ENCODE data around the gene GTF3C1.

The GTF3C1 gene

DNA sequence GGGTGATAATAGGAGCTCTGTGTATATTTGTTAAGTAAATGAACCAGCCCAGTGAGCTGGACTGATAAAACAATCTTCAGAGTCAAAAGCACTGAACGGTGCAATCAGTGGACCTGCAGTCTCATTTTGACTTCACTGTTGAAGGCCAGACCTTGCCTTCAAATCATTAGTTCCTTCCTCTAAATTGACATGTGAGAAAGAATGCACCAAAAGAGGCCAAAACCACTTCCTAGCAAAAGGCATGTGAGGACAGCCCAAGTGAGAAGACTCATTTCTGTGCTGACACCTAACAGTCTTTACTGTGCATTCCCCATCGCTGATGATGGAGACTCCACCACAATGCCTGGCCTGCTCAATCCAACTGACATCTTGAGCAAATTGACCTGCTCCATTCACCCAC is 10.6 kb downstream of the GTF3C1 start:
- Histone ChIP-seq H3K27me3 (ENCODE audit: low read depth, low read length) (no peaks in the 10 kb centered on the region), H3K27ac (ENCODE audit: low read length) (no peak overlapping the region), H3K9me3 (ENCODE audit: control insufficient read depth in 1 of 2, low read length in 2 of 2) (no peaks in the 10 kb centered on the region), H3K4me3 (ENCODE audit: low read depth in 1 of 2, low read length in 2 of 2) (no peak overlapping the region), H3K4me1 (ENCODE audit: control insufficient read depth in 1 of 2, insufficient read depth in 2 of 2, low read length in 2 of 2) (no peaks in the 10 kb centered on the region), H3K36me3 (ENCODE audit: control insufficient read depth in 1 of 2, insufficient read depth in 2 of 2, low read length in 2 of 2) (peaks cover 64 to 86% of the 10 kb centered on the region in 2 donors)

GRCh38 chr16:27538528-27538927 is 11.2 kb downstream of the GTF3C1 start:
- Histone ChIP-seq H3K9me3 (ENCODE audit: control insufficient read depth in 1 of 2, low read length in 2 of 2) (no peaks in the 10 kb centered on the region), H3K27ac (ENCODE audit: low read length) (no peak overlapping the region), H3K36me3 (ENCODE audit: control insufficient read depth in 1 of 2, insufficient read depth in 2 of 2, low read length in 2 of 2) (peaks cover 61 to 86% of the 10 kb centered on the region in 2 donors), H3K4me1 (ENCODE audit: control insufficient read depth in 1 of 2, insufficient read depth in 2 of 2, low read length in 2 of 2) (no peaks in the 10 kb centered on the region), H3K27me3 (ENCODE audit: low read depth, low read length) (no peaks in the 10 kb centered on the region), H3K4me3 (ENCODE audit: low read depth in 1 of 2, low read length in 2 of 2) (no peak overlapping the region)

GRCh38 chr16:27534256-27534655 is 15.5 kb downstream of the GTF3C1 start:
- H3K27me3 ChIP-seq (ENCODE audit: low read depth, low read length), result no peaks in the 10 kb centered on the region
- no peak overlapping the region for H3K27ac ChIP-seq (ENCODE audit: low read length)
- no peak overlapping the region for H3K4me3 ChIP-seq (ENCODE audit: low read depth in 1 of 2, low read length in 2 of 2)
- no peaks in the 10 kb centered on the region for H3K9me3 ChIP-seq (ENCODE audit: control insufficient read depth in 1 of 2, low read length in 2 of 2)
- H3K36me3 ChIP-seq (ENCODE audit: control insufficient read depth in 1 of 2, insufficient read depth in 2 of 2, low read length in 2 of 2), result peaks cover 67 to 86% of the 10 kb centered on the region in 2 donors
- H3K4me1 ChIP-seq (ENCODE audit: control insufficient read depth in 1 of 2, insufficient read depth in 2 of 2, low read length in 2 of 2), result no peaks in the 10 kb centered on the region

DNA sequence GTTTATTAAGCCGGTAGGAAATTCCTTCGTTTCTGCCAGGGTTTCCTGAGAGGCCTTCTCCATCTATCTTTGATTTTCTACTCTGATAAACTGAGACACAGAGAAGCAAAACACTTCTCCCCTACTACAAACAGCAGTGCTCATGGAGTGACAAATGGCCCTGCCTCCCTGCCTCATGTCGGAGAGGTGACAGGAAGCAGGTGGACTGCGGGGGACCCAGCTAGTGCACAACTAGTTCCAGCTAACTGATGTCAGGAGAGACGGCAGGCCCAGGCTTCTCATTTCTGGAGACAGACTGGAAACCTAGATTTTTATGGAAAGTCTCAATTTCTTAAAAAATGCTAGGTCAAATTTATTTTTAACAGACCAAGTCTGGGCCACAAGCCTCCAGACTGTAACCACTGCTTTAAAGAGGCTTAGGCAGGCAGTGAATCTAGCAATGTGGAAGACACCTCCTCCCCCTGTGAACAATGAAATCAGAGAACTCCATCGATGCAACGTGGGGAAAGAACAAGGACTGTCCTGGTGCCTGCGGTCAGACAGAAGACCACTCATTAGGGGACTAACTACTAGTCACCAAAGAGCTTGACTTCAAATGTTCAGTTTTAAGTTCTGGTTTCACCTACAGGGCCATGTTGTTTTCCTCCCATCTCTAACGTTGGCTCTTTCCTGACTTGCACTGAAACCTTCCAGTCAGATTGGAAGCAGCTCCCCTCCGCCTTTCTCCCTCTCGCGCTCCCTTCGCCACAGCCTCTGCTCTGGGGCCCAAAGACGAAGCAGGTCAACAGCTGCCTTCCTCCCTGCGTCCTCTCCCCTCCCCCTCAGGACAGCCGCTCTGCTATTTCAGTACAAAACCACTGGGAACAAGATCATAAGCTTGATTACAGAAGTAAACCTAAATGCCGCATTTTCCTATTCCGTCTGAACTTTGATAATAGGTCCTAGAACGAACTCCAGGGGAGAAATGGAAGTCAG is 17.6 kb downstream of the GTF3C1 start:
- H3K4me1 ChIP-seq (ENCODE audit: control insufficient read depth in 1 of 2, insufficient read depth in 2 of 2, low read length in 2 of 2), result no peaks in the 10 kb centered on the region
- H3K27me3 ChIP-seq (ENCODE audit: low read depth, low read length), result no peaks in the 10 kb centered on the region
- H3K36me3 ChIP-seq (ENCODE audit: control insufficient read depth in 1 of 2, insufficient read depth in 2 of 2, low read length in 2 of 2), result peaks cover 65 to 94% of the 10 kb centered on the region in 2 donors
- no peak overlapping the region for H3K27ac ChIP-seq (ENCODE audit: low read length)
- no peak overlapping the region for H3K4me3 ChIP-seq (ENCODE audit: low read depth in 1 of 2, low read length in 2 of 2)
- H3K9me3 ChIP-seq (ENCODE audit: control insufficient read depth in 1 of 2, low read length in 2 of 2), result no peaks in the 10 kb centered on the region

DNA sequence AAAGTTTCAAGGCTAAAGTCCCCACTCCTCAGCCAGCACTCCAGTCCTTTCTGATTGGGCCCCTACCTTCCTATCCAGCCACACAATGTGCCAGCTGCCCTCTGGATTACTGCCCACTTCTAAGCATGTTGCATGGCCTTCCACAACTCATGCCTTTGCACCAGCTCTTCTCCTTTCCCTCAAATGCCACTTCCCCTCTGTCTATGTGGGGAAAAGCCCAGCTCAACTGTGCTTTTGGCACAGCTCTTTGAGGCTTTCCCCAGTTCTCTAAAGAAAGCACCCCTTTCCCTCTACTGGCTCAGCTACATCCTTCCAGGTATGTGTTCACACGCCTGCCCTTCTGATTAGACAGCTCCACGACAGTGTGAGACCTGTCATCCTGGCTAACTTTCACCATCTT is 18.5 kb downstream of the GTF3C1 start:
- no peaks in the 10 kb centered on the region for H3K27me3 ChIP-seq (ENCODE audit: low read depth, low read length)
- no peaks in the 10 kb centered on the region for H3K9me3 ChIP-seq (ENCODE audit: control insufficient read depth in 1 of 2, low read length in 2 of 2)
- no peak overlapping the region for H3K4me3 ChIP-seq (ENCODE audit: low read depth in 1 of 2, low read length in 2 of 2)
- peaks cover 57 to 94% of the 10 kb centered on the region in 2 donors for H3K36me3 ChIP-seq (ENCODE audit: control insufficient read depth in 1 of 2, insufficient read depth in 2 of 2, low read length in 2 of 2)
- H3K27ac ChIP-seq (ENCODE audit: low read length), result no peak overlapping the region
- H3K4me1 ChIP-seq (ENCODE audit: control insufficient read depth in 1 of 2, insufficient read depth in 2 of 2, low read length in 2 of 2), result peaks cover 0 to 3% of the 10 kb centered on the region in 2 donors

DNA sequence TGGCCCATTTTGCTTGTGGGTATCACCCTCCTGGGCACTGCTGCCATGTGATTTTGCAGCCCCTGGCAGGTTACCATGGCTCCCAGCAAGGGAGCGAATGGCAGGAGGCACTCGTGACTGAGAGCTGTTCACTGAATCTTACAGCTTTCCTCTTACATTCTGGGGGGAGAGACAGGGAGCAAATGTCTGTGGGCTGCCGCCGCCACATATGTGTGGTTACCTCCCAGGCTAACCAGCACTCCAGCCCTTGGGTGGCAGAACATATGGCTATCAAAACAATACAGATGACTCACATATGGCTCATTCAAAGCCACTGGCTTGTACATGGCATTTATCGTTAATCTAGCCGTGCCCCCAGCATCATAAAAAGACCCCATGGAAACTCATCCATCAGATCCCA is 19.8 kb downstream of the GTF3C1 start:
- Histone ChIP-seq H3K4me1 (ENCODE audit: control insufficient read depth in 1 of 2, insufficient read depth in 2 of 2, low read length in 2 of 2) (peaks cover 0 to 3% of the 10 kb centered on the region in 2 donors), H3K4me3 (ENCODE audit: low read depth in 1 of 2, low read length in 2 of 2) (no peak overlapping the region), H3K27ac (ENCODE audit: low read length) (no peak overlapping the region), H3K36me3 (ENCODE audit: control insufficient read depth in 1 of 2, insufficient read depth in 2 of 2, low read length in 2 of 2) (peaks cover 69 to 96% of the 10 kb centered on the region in 2 donors), H3K27me3 (ENCODE audit: low read depth, low read length) (no peaks in the 10 kb centered on the region), H3K9me3 (ENCODE audit: control insufficient read depth in 1 of 2, low read length in 2 of 2) (peaks cover 0 to 7% of the 10 kb centered on the region in 2 donors)

- no peak overlapping the region for H3K4me3 ChIP-seq (ENCODE audit: low read depth in 1 of 2, low read length in 2 of 2)
- H3K27me3 ChIP-seq (ENCODE audit: low read depth, low read length), result no peaks in the 10 kb centered on the region
- peaks cover 0 to 7% of the 10 kb centered on the region in 2 donors for H3K9me3 ChIP-seq (ENCODE audit: control insufficient read depth in 1 of 2, low read length in 2 of 2)
- no peak overlapping the region for H3K27ac ChIP-seq (ENCODE audit: low read length)
- peaks cover 0 to 3% of the 10 kb centered on the region in 2 donors for H3K4me1 ChIP-seq (ENCODE audit: control insufficient read depth in 1 of 2, insufficient read depth in 2 of 2, low read length in 2 of 2)
- H3K36me3 ChIP-seq (ENCODE audit: control insufficient read depth in 1 of 2, insufficient read depth in 2 of 2, low read length in 2 of 2), result peaks cover 74 to 97% of the 10 kb centered on the region in 2 donors
These were observed 21.4 kb downstream of the GTF3C1 start for GRCh38 chr16:27528294-27528693.

GRCh38 chr16:27526180-27526579 is 23.5 kb downstream of the GTF3C1 start:
- H3K4me1 ChIP-seq (ENCODE audit: control insufficient read depth in 1 of 2, insufficient read depth in 2 of 2, low read length in 2 of 2), result peaks cover 0 to 7% of the 10 kb centered on the region in 2 donors
- H3K4me3 ChIP-seq (ENCODE audit: low read depth in 1 of 2, low read length in 2 of 2), result no peak overlapping the region
- no peak overlapping the region for H3K27ac ChIP-seq (ENCODE audit: low read length)
- H3K36me3 ChIP-seq (ENCODE audit: control insufficient read depth in 1 of 2, insufficient read depth in 2 of 2, low read length in 2 of 2), result peaks cover 65 to 77% of the 10 kb centered on the region in 2 donors
- peaks cover 0 to 7% of the 10 kb centered on the region in 2 donors for H3K9me3 ChIP-seq (ENCODE audit: control insufficient read depth in 1 of 2, low read length in 2 of 2)
- no peaks in the 10 kb centered on the region for H3K27me3 ChIP-seq (ENCODE audit: low read depth, low read length)

DNA sequence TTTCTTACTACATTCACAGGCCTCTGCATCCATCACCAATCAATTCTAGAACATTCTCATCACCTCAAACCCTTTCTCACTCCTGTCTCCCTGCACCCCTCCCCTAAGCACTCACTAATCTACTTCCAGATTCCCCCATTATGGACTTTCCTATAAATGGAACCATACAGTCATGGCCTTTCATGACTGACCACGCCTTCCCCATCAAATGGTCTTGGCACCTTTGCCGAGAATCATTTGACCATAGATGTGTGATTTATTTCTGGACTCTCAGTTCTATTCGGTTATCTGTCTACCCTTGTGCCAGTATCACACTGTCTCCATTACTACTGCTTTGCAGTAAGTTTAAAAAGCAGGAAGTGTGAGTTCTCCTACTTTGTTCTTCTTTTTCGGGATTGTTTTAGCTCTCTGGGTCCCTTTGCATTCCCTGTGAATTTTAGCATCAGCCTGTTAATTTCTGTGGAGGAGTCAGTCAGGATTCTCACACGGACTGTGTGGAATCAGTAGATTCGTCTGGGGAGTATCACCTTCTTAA is 27.5 kb downstream of the GTF3C1 start:
- Histone ChIP-seq H3K9me3 (ENCODE audit: control insufficient read depth in 1 of 2, low read length in 2 of 2) (peaks cover 0 to 7% of the 10 kb centered on the region in 2 donors), H3K27me3 (ENCODE audit: low read depth, low read length) (no peaks in the 10 kb centered on the region), H3K36me3 (ENCODE audit: control insufficient read depth in 1 of 2, insufficient read depth in 2 of 2, low read length in 2 of 2) (peaks cover 51 to 56% of the 10 kb centered on the region in 2 donors), H3K27ac (ENCODE audit: low read length) (no peak overlapping the region), H3K4me1 (ENCODE audit: control insufficient read depth in 1 of 2, insufficient read depth in 2 of 2, low read length in 2 of 2) (peaks cover 3 to 14% of the 10 kb centered on the region in 2 donors), H3K4me3 (ENCODE audit: low read depth in 1 of 2, low read length in 2 of 2) (no peak overlapping the region)

DNA sequence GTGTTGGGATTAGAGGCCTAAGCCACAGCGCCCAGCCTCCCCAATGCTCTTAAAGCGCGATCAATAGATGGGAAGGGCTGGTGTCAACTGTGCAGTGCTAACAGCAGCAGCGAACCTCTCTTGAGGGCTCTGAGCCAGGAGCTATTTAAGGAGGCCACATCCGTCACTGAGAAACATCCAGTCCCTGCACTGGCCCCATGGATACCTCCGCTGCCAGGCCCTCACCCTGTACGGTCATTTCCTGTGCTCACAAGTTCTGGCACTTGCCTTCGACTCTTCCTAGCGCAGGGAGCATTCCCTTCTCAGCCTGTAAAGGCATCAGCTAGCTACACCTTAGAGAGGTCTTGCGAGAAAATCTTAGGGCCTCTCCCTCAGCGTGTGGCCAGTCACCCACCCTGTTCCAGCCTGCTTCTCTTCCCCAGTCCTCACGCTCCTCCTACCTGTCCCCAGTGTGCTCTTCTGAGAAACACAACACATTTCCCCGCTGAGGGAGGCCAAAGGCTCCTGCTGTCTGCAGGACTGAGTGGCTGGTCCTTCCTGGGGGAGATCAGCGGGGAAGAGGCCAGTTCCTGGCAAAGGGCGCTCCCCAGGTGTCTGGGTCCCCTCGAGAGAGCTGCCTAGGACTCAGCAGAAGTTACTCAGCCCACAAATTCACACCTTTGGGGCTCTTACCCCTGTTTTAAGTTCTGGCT is 28.6 kb downstream of the GTF3C1 start:
- Histone ChIP-seq H3K4me1 (ENCODE audit: control insufficient read depth in 1 of 2, insufficient read depth in 2 of 2, low read length in 2 of 2) (peaks cover 3 to 11% of the 10 kb centered on the region in 2 donors), H3K27me3 (ENCODE audit: low read depth, low read length) (no peaks in the 10 kb centered on the region), H3K27ac (ENCODE audit: low read length) (peak overlapping the region; percentile 60), H3K4me3 (ENCODE audit: low read depth in 1 of 2, low read length in 2 of 2) (peak overlapping the region in 1 of 2 donors; percentile 20), H3K36me3 (ENCODE audit: control insufficient read depth in 1 of 2, insufficient read depth in 2 of 2, low read length in 2 of 2) (peaks cover 48 to 59% of the 10 kb centered on the region in 2 donors), H3K9me3 (ENCODE audit: control insufficient read depth in 1 of 2, low read length in 2 of 2) (peaks cover 0 to 7% of the 10 kb centered on the region in 2 donors)

DNA sequence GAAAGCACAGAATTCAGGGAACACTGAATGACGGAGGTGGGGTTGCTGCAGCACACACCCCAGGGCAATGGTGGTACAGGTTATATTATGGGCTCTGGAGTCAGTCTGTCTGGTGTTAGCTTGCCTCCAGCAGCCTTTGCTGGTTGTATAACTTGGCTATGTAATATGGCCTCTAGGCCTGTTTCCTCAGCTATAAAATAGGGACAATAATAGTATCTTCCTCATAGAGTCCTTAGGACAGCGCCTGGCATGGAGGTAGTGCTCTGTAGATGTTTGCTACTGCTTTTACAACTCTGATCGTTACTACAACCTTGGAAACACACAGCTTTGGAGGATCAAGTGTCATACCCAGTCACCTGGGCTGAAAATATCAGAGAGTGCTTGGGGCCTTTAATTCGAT is 31.5 kb downstream of the GTF3C1 start:
- Histone ChIP-seq H3K4me1 (ENCODE audit: control insufficient read depth in 1 of 2, insufficient read depth in 2 of 2, low read length in 2 of 2) (peaks cover 3 to 11% of the 10 kb centered on the region in 2 donors), H3K27me3 (ENCODE audit: low read depth, low read length) (no peaks in the 10 kb centered on the region), H3K4me3 (ENCODE audit: low read depth in 1 of 2, low read length in 2 of 2) (no peak overlapping the region), H3K27ac (ENCODE audit: low read length) (no peak overlapping the region), H3K9me3 (ENCODE audit: control insufficient read depth in 1 of 2, low read length in 2 of 2) (no peaks in the 10 kb centered on the region), H3K36me3 (ENCODE audit: control insufficient read depth in 1 of 2, insufficient read depth in 2 of 2, low read length in 2 of 2) (peaks cover 22 to 39% of the 10 kb centered on the region in 2 donors)

Measured in muscle layer of duodenum (tissue), 2 donors.